HepG2 (cell line): ENCODE results near the gene RPS6KB2. TPM values are rescaled to one million over a fixed set of nuclear protein-coding genes. Genes with fewer than 3 reads are reported as not detected.
A peak's percentile ranks its signal among the peaks of the same experiment; 100 is the strongest.

Experiments
- ATAC-seq: fragments of 200-7000 bp; cut with Tn5 transposase; 3 replicates; pipeline ENCODE4 v1.9.1; 2020; ENCODE audit warnings: mild to moderate bottlenecking, moderate library complexity
- BruUV-seq: library from RNA; stranded (reverse); fragments of 400-500 nt; replicated peaks from 2 replicates; lab custom pipeline; 2021; lab: Mats Ljungman, UMichigan
- CTCF ChIA-PET: fragments of 300-600 bp; formaldehyde crosslinking; extraction: SDS; loops from one replicate; lab custom pipeline; 2021; ENCODE audit warnings: low total read pairs, inconsistent platforms, low intra/inter-chr PET ratio; lab: Yijun Ruan, JAX
- POLR2A ChIA-PET: fragments of 350-600 bp; sonication (Branson Sonifier 250); formaldehyde crosslinking; loops from one replicate; lab custom pipeline; 2020; ENCODE audit warnings: antibody characterized with exemption, inconsistent platforms; lab: Yijun Ruan, JAX
- DNase-seq: peaks from one replicate; pipeline ENCODE4 v3.0.0-alpha.2; 2015; ENCODE audit warnings: low spot score
- FAIRE-seq: peaks from 3 replicates; lab custom pipeline; 2011; peaks lifted over from hg19 to GRCh38; lab: Jason Lieb, UNC
- H2AFZ ChIP-seq: one replicate; pipeline ENCODE4 v1.6.1; 2011; ENCODE audit warnings: low read length, inconsistent platforms
- H3K27ac ChIP-seq: fragments of 300-600 bp; 3 replicates; pipeline ENCODE4 v1.8.0; 2011; ENCODE audit warnings: mixed run types, mild to moderate bottlenecking, mixed read lengths, low read length, inconsistent platforms; ENCODE audit not compliant: insufficient read depth; ENCODE audit errors: extremely low read length
- H3K27me3 ChIP-seq, 2 experiments: fragments of 200-600 bp in 1 of 2; 2 replicates in 1 of 2; 3 replicates in 1 of 2; pipeline versions ENCODE4 v1.6.0 to v1.8.0; 2011; ENCODE audit warnings: low read length in 2 of 2, mild to moderate bottlenecking in 2 of 2, moderate library complexity in 2 of 2, inconsistent platforms in 1 of 2; ENCODE audit not compliant: insufficient read depth in 2 of 2, control insufficient read depth in 1 of 2
- H3K36me3 ChIP-seq, 2 experiments: fragments of 200-600 bp in 1 of 2; replicated peaks in 1 of 2; 2 replicates in 1 of 2; 3 replicates in 1 of 2; pipeline versions ENCODE4 v1.5.1 to v1.8.0; 2011; ENCODE audit warnings: low read length in 2 of 2, inconsistent platforms in 1 of 2; ENCODE audit not compliant: insufficient read depth in 2 of 2, control insufficient read depth in 1 of 2
- H3K4me1 ChIP-seq: 2 replicates; pipeline ENCODE4 v1.5.1; 2012; ENCODE audit warnings: low read length, inconsistent platforms; ENCODE audit not compliant: insufficient read depth
- H3K4me2 ChIP-seq: 2 replicates; pipeline ENCODE4 v1.6.0; 2011; ENCODE audit warnings: low read depth, low read length, inconsistent platforms
- H3K4me3 ChIP-seq, 3 experiments: fragments of 200-600 bp in 1 of 3; sonication (generic), shearing (Covaris generic) in 1 of 3; replicated peaks in 1 of 3; 2 replicates each; pipeline ENCODE4 v1.5.1; 2011 to 2016; ENCODE audit warnings: low read length in 3 of 3, inconsistent platforms in 2 of 3, low read depth in 2 of 3, mild to moderate bottlenecking in 2 of 3, control low read depth in 1 of 3, mixed read lengths in 1 of 3; ENCODE audit not compliant: insufficient read depth in 1 of 3
- H3K79me2 ChIP-seq: one replicate; pipeline ENCODE4 v1.6.1; 2011; ENCODE audit warnings: low read length, inconsistent platforms; ENCODE audit not compliant: insufficient read depth
- H3K9ac ChIP-seq: 2 replicates; pipeline ENCODE4 v1.6.0; 2011; ENCODE audit warnings: mild to moderate bottlenecking, low read depth, low read length, inconsistent platforms; ENCODE audit not compliant: insufficient read depth
- H3K9me3 ChIP-seq: 2 replicates; pipeline ENCODE4 v1.5.1; 2012; ENCODE audit warnings: mild to moderate bottlenecking, low read length
- H4K20me1 ChIP-seq: 2 replicates; pipeline ENCODE4 v1.6.0; 2011; ENCODE audit warnings: inconsistent platforms, mild to moderate bottlenecking, low read length, moderate library complexity; ENCODE audit not compliant: insufficient read depth
- ESRRA ChIP-seq: sonication (generic); formaldehyde crosslinking; IDR thresholded peaks from 2 replicates; pipeline ENCODE4 v1.5.1; 2020; ENCODE audit warnings: mild to moderate bottlenecking, low read depth, missing genetic modification reagents
- NFKB2 ChIP-seq: sonication (generic); formaldehyde crosslinking; IDR thresholded peaks from 2 replicates; pipeline ENCODE4 v1.4.0; 2020; ENCODE audit warnings: missing genetic modification reagents, borderline replicate concordance
- PHF20 ChIP-seq: sonication (generic); formaldehyde crosslinking; IDR thresholded peaks from 2 replicates; pipeline ENCODE4 v1.5.0; 2020; ENCODE audit warnings: mild to moderate bottlenecking, missing genetic modification reagents
- SNRNP70 ChIP-seq: fragments of 200-400 bp; formaldehyde crosslinking; IDR thresholded peaks from 2 replicates; pipeline ENCODE4 v1.6.1; 2017; ENCODE audit warnings: mild to moderate bottlenecking, low read depth, low read length, moderate library complexity
- TP53 ChIP-seq: sonication (generic); formaldehyde crosslinking; conservative IDR thresholded peaks from 2 replicates; pipeline ENCODE4 v1.4.0; 2020; ENCODE audit warnings: missing genetic modification reagents
- ZNF281 ChIP-seq: sonication (generic); formaldehyde crosslinking; IDR thresholded peaks from 2 replicates; pipeline ENCODE4 v1.4.0; 2020; ENCODE audit warnings: missing genetic modification reagents, borderline replicate concordance
- ZNF441 ChIP-seq: sonication (generic); formaldehyde crosslinking; IDR thresholded peaks from 2 replicates; pipeline ENCODE4 v1.7.0; 2021; ENCODE audit warnings: missing genetic modification reagents, borderline replicate concordance
- ZNF451 ChIP-seq: sonication (generic); formaldehyde crosslinking; IDR thresholded peaks from 2 replicates; pipeline ENCODE4 v1.5.0; 2020; ENCODE audit warnings: mild to moderate bottlenecking, missing genetic modification reagents
- ZNF572 ChIP-seq: sonication (generic); formaldehyde crosslinking; IDR thresholded peaks from 2 replicates; pipeline ENCODE4 v1.5.1; 2020; ENCODE audit warnings: mild to moderate bottlenecking, missing genetic modification reagents
- ZNF687 ChIP-seq: sonication (generic); formaldehyde crosslinking; IDR thresholded peaks from 2 replicates; pipeline ENCODE4 v1.5.1; 2020; ENCODE audit warnings: mild to moderate bottlenecking, missing genetic modification reagents, moderate library complexity
- WGBS: methylation state at CpG from one replicate; pipeline ENCODE4 v1.1.6; 2017; ENCODE audit warnings: low lambda C conversion rate; 5-methylcytosine and 5-hydroxymethylcytosine counted together
- in situ Hi-C: cut with HindIII; loops from 2 replicates; pipeline ENCODE4 v1.10.0; 2017; ENCODE audit warnings: low pct_unique_long_range_greater_than_20kb; ENCODE audit not compliant: extremely low pct_ligation_motif_present
- intact Hi-C: fragments of 100-400 bp; cut with micrococcal nuclease; formaldehyde crosslinking; loops from one replicate; pipeline ENCODE4 v1.10.0; 2022; ENCODE audit not compliant: unreplicated experiment
- polyA plus RNA-seq, 8 experiments: library from polyadenylated mRNA; depleted of rRNA in 3 of 8; stranded (reverse) in 7 of 8; unstranded in 1 of 8; fragments of >200 nt; fragmentation: Illumina TruSeq in 4 of 8; extraction: Trizol in 4 of 8; gene quantifications; 2 replicates each; pipeline versions ENCODE4 v1.2.1 to v1.2.3, GENCODE V29; 2011 to 2016; ENCODE audit warnings: low read depth in 4 of 8, missing spikeins in 1 of 8, mixed read lengths in 1 of 8; ENCODE audit not compliant: insufficient read depth in 1 of 8
- total RNA-seq, 5 experiments: library from RNA; depleted of rRNA; stranded (reverse); fragments of >200 nt; fragmentation: Illumina TruSeq; extraction: Trizol; gene quantifications; 2 replicates each; pipeline ENCODE4 v1.2.3, GENCODE V29; 2016; ENCODE audit warnings: low read depth in 1 of 5

The RPS6KB2 gene
- total and polyA plus RNA-seq, 2 of the 13 experiments (the other 11 are each of a cell fraction or from before 2014, with no cell fraction given): 52.9 to 54.8 TPM

GRCh38 chr11:67466367-67466766, 38.1 kb downstream of the RPS6KB2 start:
- ATAC-seq (no peak), DNase-seq (no peak), FAIRE-seq (no peak)
- no peaks in the 10 kb centered on the region for H4K20me1 ChIP-seq
- H3K27ac ChIP-seq: no peak overlapping the region
- peaks cover 56% of the 10 kb centered on the region for H3K4me1 ChIP-seq
- no peaks in the 10 kb centered on the region for H3K79me2 ChIP-seq
- in situ Hi-C loops (loop anchor here (5.0 kb wide), 1 partner anchor 64 kb away; the partner anchor contains the start of genes PPP1CA and TBC1D10C), intact Hi-C loops (no loop called here)
- H3K4me2 ChIP-seq: no peak overlapping the region
- ChIA-PET CTCF (no interaction called here), POLR2A (interaction anchor here (2.2 to 2.5 kb wide), 2 partner anchors 65 to 75 kb away, joined by 10 to 16 read pairs; partner anchors contain the start of genes PPP1CA and RAD9A)
- H3K27me3 ChIP-seq: no peaks in the 10 kb centered on the region
- H3K4me3 ChIP-seq: no peak overlapping the region
- H3K9ac ChIP-seq: no peak overlapping the region
- H3K36me3 ChIP-seq: no peaks in the 10 kb centered on the region
- 94% methylated on average over 5 of the region's 5 CpGs for WGBS
- H2AFZ ChIP-seq: no peak overlapping the region
- no TSS peak for BruUV-seq
- TF ChIP-seq TP53 (CRISPR knock-in tag) (no peak), NFKB2 (CRISPR knock-in tag) (no peak), ZNF451 (no peak), ESRRA (CRISPR knock-in tag) (no peak), ZNF281 (CRISPR knock-in tag) (peak; percentile 58; the same call in 1 of the 2 replicates), ZNF572 (CRISPR knock-in tag) (no peak), PHF20 (CRISPR knock-in tag) (no peak), ZNF441 (no peak), SNRNP70 (no peak), ZNF687 (CRISPR knock-in tag) (0 out of 2 replicates have a peak, but pooled peaks have one; percentile 2)
- H3K9me3 ChIP-seq: no peaks in the 10 kb centered on the region
